GM12878 (cell line): ENCODE measurements around the gene SIX3. TPM values are rescaled to one million over a fixed set of nuclear protein-coding genes. Genes with fewer than 3 reads are reported as not detected.

ENCODE experiments used
- ATAC-seq: fragments of 200-7000 bp; cut with Tn5 transposase; 3 replicates; pipeline ENCODE4 v1.9.1; 2020; ENCODE audit warnings: mild to moderate bottlenecking, moderate library complexity
- BruUV-seq: library from RNA; stranded (reverse); fragments of 400-500 nt; replicated peaks from 2 replicates; lab custom pipeline; 2021; lab: Mats Ljungman, UMichigan
- CTCF ChIA-PET: fragments of 300-600 bp; sonication (Branson Sonifier 250); formaldehyde crosslinking; extraction: SDS; loops from one replicate; lab custom pipeline; 2021; ENCODE audit warnings: inconsistent platforms; lab: Yijun Ruan, JAX
- POLR2A ChIA-PET: fragments of 350-600 bp; formaldehyde crosslinking; extraction: SDS; loops from one replicate; lab custom pipeline; 2021; ENCODE audit warnings: inconsistent platforms; lab: Charles Lee
- RAD21 ChIA-PET: fragments of 300-600 bp; sonication (Branson Sonifier 250); formaldehyde crosslinking; loops from one replicate; lab custom pipeline; 2023; ENCODE audit warnings: antibody characterized with exemption; ENCODE audit not compliant: unreplicated experiment; lab: Charles Lee
- SMC1A ChIA-PET: fragments of 300-600 bp; sonication (Branson Sonifier 250); formaldehyde crosslinking; loops from one replicate; lab custom pipeline; 2023; ENCODE audit not compliant: unreplicated experiment, uncharacterized antibody; lab: Charles Lee
- DNase-seq: peaks from one replicate; pipeline ENCODE4 v3.0.0-alpha.2; 2011; ENCODE audit warnings: low read depth, low spot score
- FAIRE-seq: peaks from 3 replicates; lab custom pipeline; 2011; peaks lifted over from hg19 to GRCh38; lab: Jason Lieb, UNC
- H2AFZ ChIP-seq: 2 replicates; pipeline ENCODE4 v1.6.0; 2011; ENCODE audit warnings: low read depth, low read length, control low read depth; ENCODE audit not compliant: control insufficient read depth
- H3K27ac ChIP-seq: 2 replicates; pipeline ENCODE4 v1.5.1; 2011; ENCODE audit warnings: control low read depth; ENCODE audit not compliant: control insufficient read depth, insufficient read depth
- H3K27me3 ChIP-seq, 2 experiments: replicated peaks in 1 of 2; 2 replicates each; pipeline versions ENCODE4 v1.6.0 to v1.6.1; 2011; ENCODE audit warnings: low read length in 1 of 2; ENCODE audit not compliant: control insufficient read depth in 2 of 2, insufficient read depth in 2 of 2
- H3K36me3 ChIP-seq, 2 experiments: 2 replicates each; pipeline ENCODE4 v1.5.1; 2011; ENCODE audit warnings: low read length in 1 of 2; ENCODE audit not compliant: control insufficient read depth in 2 of 2, insufficient read depth in 2 of 2
- H3K4me1 ChIP-seq: 2 replicates; pipeline ENCODE4 v1.6.1; 2011; ENCODE audit warnings: mild to moderate bottlenecking, low read length, moderate library complexity, mixed read lengths; ENCODE audit not compliant: control insufficient read depth, insufficient read depth
- H3K4me2 ChIP-seq: 2 replicates; pipeline ENCODE4 v1.6.0; 2011; ENCODE audit warnings: control low read depth; ENCODE audit not compliant: control insufficient read depth, insufficient read depth
- H3K4me3 ChIP-seq: fragments of 200-600 bp; sonication (generic); 2 replicates; pipeline ENCODE4 v1.5.1; 2016
- H3K79me2 ChIP-seq: 2 replicates; pipeline ENCODE4 v1.6.0; 2011; ENCODE audit warnings: low read length; ENCODE audit not compliant: control insufficient read depth, insufficient read depth
- H3K9ac ChIP-seq: 2 replicates; pipeline ENCODE4 v1.8.0; 2011; ENCODE audit warnings: low read length, control low read depth, mixed read lengths; ENCODE audit not compliant: control insufficient read depth, insufficient read depth
- H3K9me3 ChIP-seq: replicated peaks from 3 replicates; pipeline ENCODE4 v1.5.1; 2011; ENCODE audit warnings: mild to moderate bottlenecking, low read length; ENCODE audit not compliant: control insufficient read depth, insufficient read depth
- H4K20me1 ChIP-seq: 2 replicates; pipeline ENCODE4 v1.6.0; 2011; ENCODE audit not compliant: control insufficient read depth, insufficient read depth
- ASH2L ChIP-seq: fragments of 300-600, 200-600 bp; sonication (generic); IDR thresholded peaks from 2 replicates; pipeline ENCODE4 v1.6.1; 2017; ENCODE audit warnings: low read depth, mild to moderate bottlenecking, borderline replicate concordance
- ATF3 ChIP-seq: IDR thresholded peaks from 2 replicates; pipeline ENCODE4 v1.6.1; 2011; ENCODE audit warnings: low read depth, mild to moderate bottlenecking, low read length, moderate library complexity, borderline replicate concordance; ENCODE audit errors: extremely low read depth
- CBX3 ChIP-seq: fragments of 200-600 bp; sonication (generic); IDR thresholded peaks from 2 replicates; pipeline ENCODE4 v1.6.1; 2016; ENCODE audit warnings: low read depth, borderline replicate concordance
- E2F4 ChIP-seq: IDR thresholded peaks from 2 replicates; pipeline ENCODE4 v1.6.1; 2012; ENCODE audit warnings: low read depth, low read length, improper control_type of control experiment
- NRF1 ChIP-seq: conservative IDR thresholded peaks from 2 replicates; pipeline ENCODE4 v1.6.1; 2011; ENCODE audit warnings: mild to moderate bottlenecking, low read depth, low read length, improper control_type of control experiment
- POU2F2 ChIP-seq: IDR thresholded peaks from 3 replicates; pipeline ENCODE4 v1.6.1; 2011; ENCODE audit warnings: low read depth, mild to moderate bottlenecking, low read length, borderline replicate concordance
- RFX5 ChIP-seq: IDR thresholded peaks from 2 replicates; pipeline ENCODE4 v1.6.1; 2011; ENCODE audit warnings: low read depth, low read length, improper control_type of control experiment
- SP1 ChIP-seq: IDR thresholded peaks from one replicate; pipeline ENCODE4 v1.6.1; 2011; ENCODE audit warnings: low read depth, low read length
- WGBS: methylation state at CpG from one replicate; pipeline ENCODE4 v1.1.6; 2016; ENCODE audit warnings: low lambda C conversion rate; ENCODE audit not compliant: insufficient replicate concordance, insufficient coverage; ENCODE audit errors: missing lambda C conversion rate; 5-methylcytosine and 5-hydroxymethylcytosine counted together
- in situ Hi-C: fragments of 300-500 bp; cut with MboI; formaldehyde crosslinking; loops from 9 replicates; pipeline ENCODE4 v1.14.3; 2018; ENCODE audit warnings: mixed read lengths
- intact Hi-C: fragments of 100-400 bp; cut with micrococcal nuclease; formaldehyde crosslinking; loops from one replicate; pipeline ENCODE4 v1.14.2; 2022; ENCODE audit not compliant: unreplicated experiment
- polyA plus RNA-seq, 11 experiments: library from polyadenylated mRNA; depleted of rRNA in 4 of 11; unstranded in 6 of 11; stranded (reverse) in 5 of 11; fragments of >200 nt; fragmentation: Nextera tagmentation in 4 of 11; fragmentation: Illumina TruSeq in 1 of 11; extraction: Ambion mirVana in 4 of 11; extraction: Trizol in 1 of 11; gene quantifications; 1 replicate in 1 of 11; 2 replicates in 10 of 11; pipeline versions ENCODE4 v1.2.1 to v1.2.3, GENCODE V29; 2011 to 2016; ENCODE audit warnings: inconsistent platforms in 2 of 11, missing spikeins in 2 of 11, low read depth in 1 of 11
- total RNA-seq, 4 experiments: library from RNA; depleted of rRNA in 3 of 4; stranded (reverse); fragments of >200 nt in 3 of 4; fragmentation: Illumina TruSeq in 1 of 4; extraction: Trizol in 1 of 4; gene quantifications; 2 replicates each; pipeline versions ENCODE4 v1.2.1 to v1.2.3, GENCODE V29; 2013 to 2021
- TF ChIP-seq, protein P1 (sequence below): fragments of 450-650 bp; IDR thresholded peaks from 2 replicates; pipeline ENCODE4 v1.6.1; 2017; ENCODE audit warnings: low read depth, mild to moderate bottlenecking, moderate library complexity
- TF ChIP-seq, protein P2 (sequence below): fragments of 450-650 bp; IDR thresholded peaks from 2 replicates; pipeline ENCODE4 v1.6.1; 2017; ENCODE audit warnings: mild to moderate bottlenecking, low read depth, inconsistent platforms; ENCODE audit not compliant: poor library complexity, severe bottlenecking

The SIX3 gene
- total and polyA plus RNA-seq, 10 of the 15 experiments (the other 5 are each of a cell fraction or from before 2014, with no cell fraction given): 0.05 to 0.42 (median 0.13) TPM; not detected in 4

GRCh38 chr2:44962176-44962695 is 20.7 kb downstream of the SIX3 start:
- POLR2A ChIA-PET: no interaction called here
- BruUV-seq: no TSS peak
- CTCF ChIA-PET: no interaction called here
- SMC1A ChIA-PET: no interaction called here
- ATAC-seq (no peak), DNase-seq (no peak)
- WGBS: 27% methylated on average over 5 of the region's 5 CpGs
- Histone ChIP-seq H3K4me1 (no peaks in the 10 kb centered on the region), H3K27ac (no peak overlapping the region), H3K9ac (no peak overlapping the region)
- TF ChIP-seq E2F4 (no peak), SP1 (no peak), ASH2L (no peak), NRF1 (no peak), CBX3 (no peak), ATF3 (no peak), RFX5 (no peak), POU2F2 (no peak)
- TF ChIP-seq, protein P1, sequence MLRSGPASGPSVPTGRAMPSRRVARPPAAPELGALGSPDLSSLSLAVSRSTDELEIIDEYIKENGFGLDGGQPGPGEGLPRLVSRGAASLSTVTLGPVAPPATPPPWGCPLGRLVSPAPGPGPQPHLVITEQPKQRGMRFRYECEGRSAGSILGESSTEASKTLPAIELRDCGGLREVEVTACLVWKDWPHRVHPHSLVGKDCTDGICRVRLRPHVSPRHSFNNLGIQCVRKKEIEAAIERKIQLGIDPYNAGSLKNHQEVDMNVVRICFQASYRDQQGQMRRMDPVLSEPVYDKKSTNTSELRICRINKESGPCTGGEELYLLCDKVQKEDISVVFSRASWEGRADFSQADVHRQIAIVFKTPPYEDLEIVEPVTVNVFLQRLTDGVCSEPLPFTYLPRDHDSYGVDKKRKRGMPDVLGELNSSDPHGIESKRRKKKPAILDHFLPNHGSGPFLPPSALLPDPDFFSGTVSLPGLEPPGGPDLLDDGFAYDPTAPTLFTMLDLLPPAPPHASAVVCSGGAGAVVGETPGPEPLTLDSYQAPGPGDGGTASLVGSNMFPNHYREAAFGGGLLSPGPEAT: no peak
- TF ChIP-seq, protein P2, sequence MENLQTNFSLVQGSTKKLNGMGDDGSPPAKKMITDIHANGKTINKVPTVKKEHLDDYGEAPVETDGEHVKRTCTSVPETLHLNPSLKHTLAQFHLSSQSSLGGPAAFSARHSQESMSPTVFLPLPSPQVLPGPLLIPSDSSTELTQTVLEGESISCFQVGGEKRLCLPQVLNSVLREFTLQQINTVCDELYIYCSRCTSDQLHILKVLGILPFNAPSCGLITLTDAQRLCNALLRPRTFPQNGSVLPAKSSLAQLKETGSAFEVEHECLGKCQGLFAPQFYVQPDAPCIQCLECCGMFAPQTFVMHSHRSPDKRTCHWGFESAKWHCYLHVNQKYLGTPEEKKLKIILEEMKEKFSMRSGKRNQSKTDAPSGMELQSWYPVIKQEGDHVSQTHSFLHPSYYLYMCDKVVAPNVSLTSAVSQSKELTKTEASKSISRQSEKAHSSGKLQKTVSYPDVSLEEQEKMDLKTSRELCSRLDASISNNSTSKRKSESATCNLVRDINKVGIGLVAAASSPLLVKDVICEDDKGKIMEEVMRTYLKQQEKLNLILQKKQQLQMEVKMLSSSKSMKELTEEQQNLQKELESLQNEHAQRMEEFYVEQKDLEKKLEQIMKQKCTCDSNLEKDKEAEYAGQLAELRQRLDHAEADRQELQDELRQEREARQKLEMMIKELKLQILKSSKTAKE: no peak
- TF ChIP-seq, all 136 proteins: peak for 0
- in situ Hi-C loops: loop anchor here (5.0 kb wide), 1 partner anchor 485 kb away; no protein-coding TSS in a partner anchor
- Histone ChIP-seq H2AFZ (no peak overlapping the region), H3K9me3 (no peaks in the 10 kb centered on the region), H3K4me2 (no peak overlapping the region), H3K27me3 (peaks cover 2 to 3% of the 10 kb centered on the region in 2 experiments; a peak in 2 of 4 replicates), H3K4me3 (no peak overlapping the region), H3K79me2 (no peaks in the 10 kb centered on the region), H4K20me1 (no peaks in the 10 kb centered on the region), H3K36me3 (no peaks in the 10 kb centered on the region)
- intact Hi-C loops: no loop called here
- no peak for FAIRE-seq
- RAD21 ChIA-PET: no interaction called here
